CD4-positive, alpha-beta memory T cell (primary cell): ENCODE results near the gene DDX47. TPM values are rescaled to one million over a fixed set of nuclear protein-coding genes. Genes with fewer than 3 reads are reported as not detected.

ENCODE experiments used
- CTCF ChIA-PET: fragments of 350-600 bp; sonication (Branson Sonifier 250); formaldehyde crosslinking; loops from one replicate; lab custom pipeline; 2021; ENCODE audit warnings: inconsistent platforms; ENCODE audit not compliant: partially characterized antibody; lab: Charles Lee
- POLR2A ChIA-PET: fragments of 350-600 bp; sonication (Branson Sonifier 250); formaldehyde crosslinking; loops from one replicate; lab custom pipeline; 2021; ENCODE audit not compliant: partially characterized antibody; lab: Charles Lee
- DNase-seq, 5 donors: peaks; one replicate each; pipeline versions ENCODE4 v3.0.0 to v3.0.0-alpha.2; 2020 to 2022; ENCODE audit warnings: mixed read lengths in 1 of 5
- H3K27ac ChIP-seq: one replicate; pipeline ENCODE4 v1.7.0; 2013; ENCODE audit warnings: low read depth, low read length
- H3K27me3 ChIP-seq: 2 replicates; pipeline ENCODE4 v1.7.0; 2013; ENCODE audit warnings: mild to moderate bottlenecking, low read length, moderate library complexity; ENCODE audit not compliant: insufficient read depth
- H3K36me3 ChIP-seq: 2 replicates; pipeline ENCODE4 v1.7.0; 2013; ENCODE audit warnings: mild to moderate bottlenecking, low read length, moderate library complexity; ENCODE audit not compliant: insufficient read depth
- H3K4me1 ChIP-seq: 2 replicates; pipeline ENCODE4 v1.7.0; 2013; ENCODE audit warnings: mild to moderate bottlenecking, low read length, moderate library complexity; ENCODE audit not compliant: insufficient read depth
- H3K4me3 ChIP-seq, 2 donors: one replicate each; pipeline ENCODE4 v1.7.0; 2013; ENCODE audit warnings: low read length in 2 of 2, mild to moderate bottlenecking in 1 of 2
- H3K9me3 ChIP-seq, 2 donors: one replicate each; pipeline ENCODE4 v1.7.0; 2013; ENCODE audit warnings: low read length in 2 of 2, control low read depth in 1 of 2; ENCODE audit not compliant: control insufficient read depth in 1 of 2
- H3K27ac Mint-ChIP-seq, 7 donors: one replicate each; pipeline ENCODE4 v1.8.0; 2020 to 2021; ENCODE audit warnings: mixed read lengths in 7 of 7, mild to moderate bottlenecking in 6 of 7, inconsistent platforms in 3 of 7, moderate library complexity in 3 of 7
- H3K27me3 Mint-ChIP-seq, 2 donors: one replicate each; pipeline ENCODE4 v1.8.0; 2020 to 2021; ENCODE audit warnings: mixed read lengths in 2 of 2
- H3K36me3 Mint-ChIP-seq, 2 donors: one replicate each; pipeline ENCODE4 v1.8.0; 2020 to 2021; ENCODE audit warnings: mixed read lengths in 2 of 2, inconsistent platforms in 1 of 2, mild to moderate bottlenecking in 1 of 2
- H3K4me1 Mint-ChIP-seq, 4 donors: one replicate each; pipeline ENCODE4 v1.8.0; 2020 to 2021; ENCODE audit warnings: mixed read lengths in 4 of 4, mild to moderate bottlenecking in 1 of 4
- H3K4me3 Mint-ChIP-seq, 8 donors: one replicate each; pipeline ENCODE4 v1.8.0; 2020 to 2021; ENCODE audit warnings: mixed read lengths in 8 of 8, mild to moderate bottlenecking in 7 of 8, moderate library complexity in 6 of 8, inconsistent platforms in 3 of 8
- H3K9me3 Mint-ChIP-seq, 8 donors: one replicate each; pipeline ENCODE4 v1.8.0; 2020 to 2021; ENCODE audit warnings: mixed read lengths in 8 of 8, mild to moderate bottlenecking in 5 of 8, inconsistent platforms in 3 of 8, moderate library complexity in 1 of 8
- intact Hi-C: fragments of 100-400 bp; cut with micrococcal nuclease; formaldehyde crosslinking; loops from one replicate; pipeline ENCODE4 v1.15.1; 2023
- polyA plus RNA-seq, 2 donors: library from polyadenylated mRNA; unstranded; fragments of 300-500 nt; fragmentation: Illumina TruSeq; gene quantifications; one replicate each; pipeline ENCODE4 v1.2.3, GENCODE V29; 2021
- total RNA-seq, 2 experiments: library from RNA; stranded (reverse); gene quantifications; one replicate each; pipeline ENCODE4 v1.2.3, GENCODE V29; 2021

The DDX47 gene
- total and polyA plus RNA-seq, 4 experiments from 2014 or later, result 66.5 to 74.9 (median 68.9) TPM

GRCh38 chr12:12810553-12811021 is 2.6 kb upstream of the DDX47 start:
- intact Hi-C loops, result loop anchor here (5.0 kb wide), 1 partner anchor 248 kb away; the partner anchor contains the start of gene DUSP16
- peak overlapping the region in 1 of 8 donors; percentile 35 for H3K4me3 Mint-ChIP-seq
- Histone ChIP-seq H3K4me3 (no peak overlapping the region), H3K27ac (no peak overlapping the region), H3K36me3 (no peaks in the 10 kb centered on the region), H3K4me1 (peaks cover 62% of the 10 kb centered on the region), H3K27me3 (no peaks in the 10 kb centered on the region), H3K9me3 (no peaks in the 10 kb centered on the region)
- ChIA-PET POLR2A (interaction anchor here (5.5 kb wide), 1 partner anchor 22 kb away, joined by 72 read pairs; no protein-coding TSS in a partner anchor), CTCF (interaction anchor here (5.6 kb wide), 1 partner anchor 22 kb away, joined by 96 read pairs; no protein-coding TSS in a partner anchor)
- no peaks in the 10 kb centered on the region for H3K27me3 Mint-ChIP-seq
- peak overlapping the region in 4 of 7 donors; percentile 40 to 78 (median 48) for H3K27ac Mint-ChIP-seq
- DNase-seq, result no peak
- no peaks in the 10 kb centered on the region for H3K9me3 Mint-ChIP-seq
- peaks cover 8 to 21% of the 10 kb centered on the region in 2 donors for H3K36me3 Mint-ChIP-seq
- peaks cover 38 to 75% (median 57%) of the 10 kb centered on the region in 4 donors for H3K4me1 Mint-ChIP-seq

- H3K36me3 ChIP-seq, result peaks cover 5% of the 10 kb centered on the region
- Mint-ChIP-seq H3K36me3 (peaks cover 16 to 29% of the 10 kb centered on the region in 2 donors), H3K4me1 (peaks cover 43 to 75% (median 58%) of the 10 kb centered on the region in 4 donors), H3K9me3 (no peaks in the 10 kb centered on the region), H3K4me3 (no peak overlapping the region), H3K27me3 (no peaks in the 10 kb centered on the region), H3K27ac (peak overlapping the region in 3 of 7 donors; percentile 17 to 53 (median 51))
- H3K9me3 ChIP-seq, result no peaks in the 10 kb centered on the region
- no peak for DNase-seq
- no peaks in the 10 kb centered on the region for H3K27me3 ChIP-seq
- H3K4me3 ChIP-seq, result no peak overlapping the region
- ChIA-PET POLR2A (interaction anchor here (1.6 to 5.5 kb wide), 2 partner anchors 23 to 97 kb away, joined by 4 to 72 read pairs; no protein-coding TSS in a partner anchor), CTCF (interaction anchor here (0.5 to 5.6 kb wide), 3 partner anchors 15 to 62 kb away, joined by 3 to 96 read pairs (median 3); no protein-coding TSS in a partner anchor)
- intact Hi-C loops, result loop anchor here (5.0 kb wide), 1 partner anchor 249 kb away; the partner anchor contains the start of gene DUSP16
- H3K4me1 ChIP-seq, result peaks cover 67% of the 10 kb centered on the region
- no peak overlapping the region for H3K27ac ChIP-seq
These were observed 1.8 kb upstream of the DDX47 start for GRCh38 chr12:12811343-12811742.

GRCh38 chr12:12812174-12812573 is 972 bp upstream of the DDX47 start:
- Mint-ChIP-seq H3K27ac (peak overlapping the region in 3 of 7 donors; percentile 25 to 62 (median 42)), H3K4me1 (peaks cover 46 to 77% (median 60%) of the 10 kb centered on the region in 4 donors), H3K27me3 (no peaks in the 10 kb centered on the region), H3K9me3 (no peaks in the 10 kb centered on the region), H3K36me3 (peaks cover 18 to 37% of the 10 kb centered on the region in 2 donors), H3K4me3 (no peak overlapping the region)
- peaks cover 9% of the 10 kb centered on the region for H3K36me3 ChIP-seq
- H3K4me3 ChIP-seq, result no peak overlapping the region
- no peaks in the 10 kb centered on the region for H3K9me3 ChIP-seq
- intact Hi-C loops, result loop anchor here (5.0 kb wide), 1 partner anchor 250 kb away; the partner anchor contains the start of gene DUSP16
- no peak overlapping the region for H3K27ac ChIP-seq
- POLR2A ChIA-PET, result interaction anchor here (0.6 to 5.5 kb wide), 7 partner anchors 9 to 455 kb away, joined by 4 to 72 read pairs (median 4); partner anchors contain the start of gene BORCS5
- peaks cover 65% of the 10 kb centered on the region for H3K4me1 ChIP-seq
- DNase-seq, result no peak
- H3K27me3 ChIP-seq, result no peaks in the 10 kb centered on the region
- CTCF ChIA-PET, result interaction anchor here (0.9 to 5.6 kb wide), 7 partner anchors 8 to 435 kb away, joined by 3 to 96 read pairs (median 4); no protein-coding TSS in a partner anchor

GRCh38 chr12:12812618-12813119 is 477 bp upstream of the DDX47 start:
- ChIA-PET POLR2A (interaction anchor here (0.6 to 5.5 kb wide), 12 partner anchors 8 to 456 kb away, joined by 3 to 72 read pairs (median 4); partner anchors contain the start of gene BORCS5), CTCF (interaction anchor here (0.9 to 5.6 kb wide), 9 partner anchors 9 to 435 kb away, joined by 3 to 96 read pairs (median 4); no protein-coding TSS in a partner anchor)
- Mint-ChIP-seq H3K27me3 (no peaks in the 10 kb centered on the region), H3K27ac (peak overlapping the region; percentile 88 to 99 (median 98)), H3K9me3 (no peaks in the 10 kb centered on the region), H3K36me3 (peaks cover 18 to 39% of the 10 kb centered on the region in 2 donors), H3K4me1 (peaks cover 46 to 77% (median 61%) of the 10 kb centered on the region in 4 donors), H3K4me3 (peak overlapping the region; percentile 89 to 98 (median 98))
- Histone ChIP-seq H3K36me3 (peaks cover 9% of the 10 kb centered on the region), H3K9me3 (no peaks in the 10 kb centered on the region), H3K4me3 (no peak overlapping the region), H3K4me1 (peaks cover 60% of the 10 kb centered on the region), H3K27ac (peak overlapping the region; percentile 95), H3K27me3 (no peaks in the 10 kb centered on the region)
- no peak for DNase-seq
- intact Hi-C loops, result loop anchor here (1.0 to 5.0 kb wide), 4 partner anchors 24 to 250 kb away; partner anchors contain the start of gene DUSP16

GRCh38 chr12:12817616-12818015 is 4.5 kb downstream of the DDX47 start:
- no peaks in the 10 kb centered on the region for H3K27me3 Mint-ChIP-seq
- no peaks in the 10 kb centered on the region for H3K9me3 Mint-ChIP-seq
- H3K36me3 Mint-ChIP-seq, result peaks cover 50 to 84% of the 10 kb centered on the region in 2 donors
- H3K27ac Mint-ChIP-seq, result peak overlapping the region in 1 of 7 donors; percentile 16
- no peaks in the 10 kb centered on the region for H3K27me3 ChIP-seq
- no peak overlapping the region for H3K4me3 ChIP-seq
- peaks cover 45 to 80% (median 60%) of the 10 kb centered on the region in 4 donors for H3K4me1 Mint-ChIP-seq
- no peak for DNase-seq
- peaks cover 29% of the 10 kb centered on the region for H3K36me3 ChIP-seq
- intact Hi-C loops, result no loop called here
- peaks cover 38% of the 10 kb centered on the region for H3K4me1 ChIP-seq
- POLR2A ChIA-PET, result interaction anchor here (1.8 kb wide), 1 partner anchor 28 kb away, joined by 4 read pairs; no protein-coding TSS in a partner anchor
- H3K9me3 ChIP-seq, result no peaks in the 10 kb centered on the region
- CTCF ChIA-PET, result interaction anchor here (1.3 kb wide), 1 partner anchor 81 kb away, joined by 3 read pairs; no protein-coding TSS in a partner anchor
- no peak overlapping the region for H3K27ac ChIP-seq
- H3K4me3 Mint-ChIP-seq, result no peak overlapping the region

- H3K27ac Mint-ChIP-seq, result peak overlapping the region in 5 of 7 donors; percentile 25 to 73 (median 55)
- CTCF ChIA-PET, result interaction anchor here (0.7 to 0.9 kb wide), 2 partner anchors 29 to 82 kb away, joined by 3 to 4 read pairs; no protein-coding TSS in a partner anchor
- peaks cover 39 to 70% (median 51%) of the 10 kb centered on the region in 4 donors for H3K4me1 Mint-ChIP-seq
- no peak overlapping the region for H3K27ac ChIP-seq
- H3K4me1 ChIP-seq, result peaks cover 31% of the 10 kb centered on the region
- H3K36me3 ChIP-seq, result peaks cover 40% of the 10 kb centered on the region
- POLR2A ChIA-PET, result no interaction called here
- H3K4me3 Mint-ChIP-seq, result peak overlapping the region in 1 of 8 donors; percentile 39
- H3K4me3 ChIP-seq, result no peak overlapping the region
- H3K9me3 Mint-ChIP-seq, result no peaks in the 10 kb centered on the region
- no peaks in the 10 kb centered on the region for H3K9me3 ChIP-seq
- H3K27me3 Mint-ChIP-seq, result no peaks in the 10 kb centered on the region
- H3K36me3 Mint-ChIP-seq, result peaks cover 56 to 89% of the 10 kb centered on the region in 2 donors
- no peaks in the 10 kb centered on the region for H3K27me3 ChIP-seq
- no peak for DNase-seq
- intact Hi-C loops, result no loop called here
These were observed 5.6 kb downstream of the DDX47 start for GRCh38 chr12:12818701-12819100.
